Spleen (tissue), 11 donors: ENCODE measurements around the gene ZNF462. TPM values are rescaled to one million over a fixed set of nuclear protein-coding genes. Genes with fewer than 3 reads are reported as not detected.
A peak's percentile ranks its signal among the peaks of the same experiment; 100 is the strongest.

Experiments
- DNase-seq: peaks from one replicate; pipeline ENCODE4 v3.0.0-alpha.2; 2020
- H3K27ac ChIP-seq, 8 donors: fragments of 200-600 bp; sonication (generic) in 7 of 8; 1 replicate in 4 of 8; 2 replicates in 4 of 8; pipeline versions ENCODE4 v1.5.0 to v1.8.0; 2016 to 2021; ENCODE audit warnings: inconsistent platforms in 4 of 8, mild to moderate bottlenecking in 4 of 8, moderate library complexity in 1 of 8
- H3K27me3 ChIP-seq, 7 donors: fragments of 200-600 bp; sonication (generic) in 6 of 7; replicated peaks in 1 of 7; 1 replicate in 4 of 7; 2 replicates in 3 of 7; pipeline versions ENCODE4 v1.5.0 to v1.8.0; 2016 to 2021; ENCODE audit warnings: inconsistent platforms in 3 of 7, mild to moderate bottlenecking in 1 of 7
- H3K36me3 ChIP-seq, 6 donors: fragments of 200-600 bp; sonication (generic) in 5 of 6; 1 replicate in 4 of 6; 2 replicates in 2 of 6; pipeline versions ENCODE4 v1.5.0 to v1.8.0; 2016 to 2021; ENCODE audit warnings: inconsistent platforms in 2 of 6
- H3K4me1 ChIP-seq, 6 donors: fragments of 200-600 bp; sonication (generic) in 5 of 6; 1 replicate in 3 of 6; 2 replicates in 3 of 6; pipeline versions ENCODE4 v1.5.0 to v1.8.0; 2016 to 2021; ENCODE audit warnings: inconsistent platforms in 3 of 6
- H3K4me3 ChIP-seq, 8 donors: fragments of 200-600 bp; sonication (generic) in 7 of 8; 1 replicate in 4 of 8; 2 replicates in 4 of 8; pipeline versions ENCODE4 v1.5.0 to v1.8.0; 2016 to 2021; ENCODE audit warnings: inconsistent platforms in 4 of 8, mild to moderate bottlenecking in 4 of 8, moderate library complexity in 2 of 8
- H3K9me3 ChIP-seq, 8 donors: fragments of 200-600 bp; sonication (generic) in 7 of 8; 1 replicate in 4 of 8; 2 replicates in 4 of 8; pipeline versions ENCODE4 v1.5.0 to v1.8.0; 2016 to 2021; ENCODE audit warnings: inconsistent platforms in 4 of 8
- POLR2A ChIP-seq, 3 donors: fragments of 450-650 bp; IDR thresholded peaks; one replicate each; pipeline ENCODE4 v1.5.1; 2017; ENCODE audit warnings: antibody characterized with exemption in 3 of 3, mild to moderate bottlenecking in 1 of 3
- POLR2AphosphoS5 ChIP-seq, 3 donors: sonication (generic); formaldehyde crosslinking; IDR thresholded peaks; one replicate each; pipeline ENCODE4 v1.5.1; 2017; ENCODE audit warnings: antibody characterized with exemption in 3 of 3
- WGBS, 5 donors: extraction: QIAGEN DNeasy Blood & Tissue Kit in 3 of 5; methylation state at CpG; one replicate each; pipeline versions ENCODE4 v1.1.5 to v1.1.7; 2013 to 2018; 5-methylcytosine and 5-hydroxymethylcytosine counted together
- intact Hi-C: fragments of 100-400 bp; cut with DNase I; formaldehyde crosslinking; loops from one replicate; pipeline ENCODE4 v1.15.0; 2023; ENCODE audit warnings: low total_unique reads
- polyA plus RNA-seq, 3 donors: library from polyadenylated mRNA; stranded (reverse); fragments of 200-250 nt; gene quantifications; one replicate each; pipeline ENCODE4 v1.2.1, GENCODE V29; 2013
- total RNA-seq, 7 donors: library from RNA; depleted of rRNA in 3 of 7; stranded (reverse); fragments of >200 nt in 3 of 7; fragmentation: NEBNext Ultra II Directional in 4 of 7; extraction: Animal tissue kit (Norgen Biotek cat#: 25700) in 4 of 7; gene quantifications; one replicate each; pipeline versions ENCODE4 v1.1.0 to v1.2.1, GENCODE V29; 2016 to 2021
- TF ChIP-seq, protein P1 (sequence below), 11 experiments: fragments of 200-600 bp in 7 of 11; fragments of 450-650 bp in 4 of 11; sonication (generic) in 4 of 11; IDR thresholded peaks in 8 of 11; conservative IDR thresholded peaks in 3 of 11; 1 replicate in 7 of 11; 2 replicates in 4 of 11; pipeline versions ENCODE4 v1.4.0 to v1.8.0; 2016 to 2021; ENCODE audit warnings: antibody characterized with exemption in 11 of 11, inconsistent platforms in 4 of 11, mild to moderate bottlenecking in 1 of 11
- donor health status: healthy with polysubstance abuse.
- donor health status: DM: no; HTN: no; CAD: no; lungs with moderate emphysema.
- donor health status: DM: no; HTN: no; CAD: no.
- donor health status: Bipolar disorder and iron deficiency.
- donor health status: healthy.
- donor health status: DM: no; HTN: no; CAD: no.
- donor health status: DM: yes; HTN: yes; CAD: no.

Gene ZNF462
- total and polyA plus RNA-seq, 10 donors: 0.36 to 38.9 (median 20.3) TPM

DNA sequence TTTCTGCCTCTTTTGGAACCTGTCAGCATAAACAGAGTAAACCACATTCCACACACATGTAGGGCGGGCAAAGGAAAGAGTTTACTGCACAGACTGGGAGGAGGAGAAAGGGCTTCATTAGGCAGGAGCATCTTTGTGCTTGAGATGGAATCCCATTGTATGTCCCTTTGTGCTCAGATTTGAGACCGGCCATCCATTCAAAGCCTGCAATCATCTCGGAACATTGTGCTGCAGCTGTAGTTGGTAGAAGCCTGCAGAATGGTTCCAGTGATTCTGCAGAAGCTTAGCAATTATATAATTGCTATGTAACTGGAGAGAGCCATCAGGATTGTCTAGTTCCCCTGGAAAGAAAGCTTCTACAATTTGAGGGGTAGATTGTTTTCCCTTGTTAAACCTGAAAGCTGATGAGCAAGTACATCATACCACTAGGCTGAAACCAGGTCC lies 16.5 kb downstream of the ZNF462 start:
- Histone ChIP-seq H3K27me3 (no peaks in the 10 kb centered on the region), H3K27ac (peak overlapping the region in 7 of 8 donors; percentile 13 to 88 (median 65)), H3K4me3 (no peak overlapping the region), H3K9me3 (no peaks in the 10 kb centered on the region), H3K4me1 (peaks cover 0 to 36% (median 12%) of the 10 kb centered on the region in 6 donors), H3K36me3 (no peaks in the 10 kb centered on the region)
- WGBS, 5 donors: 74 to 89% (median 85%) methylated on average over 3 of the region's 3 CpGs
- intact Hi-C loops: no loop called here
- TF ChIP-seq, protein P1, sequence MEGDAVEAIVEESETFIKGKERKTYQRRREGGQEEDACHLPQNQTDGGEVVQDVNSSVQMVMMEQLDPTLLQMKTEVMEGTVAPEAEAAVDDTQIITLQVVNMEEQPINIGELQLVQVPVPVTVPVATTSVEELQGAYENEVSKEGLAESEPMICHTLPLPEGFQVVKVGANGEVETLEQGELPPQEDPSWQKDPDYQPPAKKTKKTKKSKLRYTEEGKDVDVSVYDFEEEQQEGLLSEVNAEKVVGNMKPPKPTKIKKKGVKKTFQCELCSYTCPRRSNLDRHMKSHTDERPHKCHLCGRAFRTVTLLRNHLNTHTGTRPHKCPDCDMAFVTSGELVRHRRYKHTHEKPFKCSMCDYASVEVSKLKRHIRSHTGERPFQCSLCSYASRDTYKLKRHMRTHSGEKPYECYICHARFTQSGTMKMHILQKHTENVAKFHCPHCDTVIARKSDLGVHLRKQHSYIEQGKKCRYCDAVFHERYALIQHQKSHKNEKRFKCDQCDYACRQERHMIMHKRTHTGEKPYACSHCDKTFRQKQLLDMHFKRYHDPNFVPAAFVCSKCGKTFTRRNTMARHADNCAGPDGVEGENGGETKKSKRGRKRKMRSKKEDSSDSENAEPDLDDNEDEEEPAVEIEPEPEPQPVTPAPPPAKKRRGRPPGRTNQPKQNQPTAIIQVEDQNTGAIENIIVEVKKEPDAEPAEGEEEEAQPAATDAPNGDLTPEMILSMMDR (IDR thresholded peaks at IDR 0.05 in 8 of 11, conservative IDR thresholded peaks at IDR 0.05 in 3 of 11): no peak
- TF ChIP-seq POLR2AphosphoS5 (IDR thresholded peaks at IDR 0.05): no peak
- no peak for TF ChIP-seq POLR2A (IDR thresholded peaks at IDR 0.05)
- no peak for DNase-seq

DNA sequence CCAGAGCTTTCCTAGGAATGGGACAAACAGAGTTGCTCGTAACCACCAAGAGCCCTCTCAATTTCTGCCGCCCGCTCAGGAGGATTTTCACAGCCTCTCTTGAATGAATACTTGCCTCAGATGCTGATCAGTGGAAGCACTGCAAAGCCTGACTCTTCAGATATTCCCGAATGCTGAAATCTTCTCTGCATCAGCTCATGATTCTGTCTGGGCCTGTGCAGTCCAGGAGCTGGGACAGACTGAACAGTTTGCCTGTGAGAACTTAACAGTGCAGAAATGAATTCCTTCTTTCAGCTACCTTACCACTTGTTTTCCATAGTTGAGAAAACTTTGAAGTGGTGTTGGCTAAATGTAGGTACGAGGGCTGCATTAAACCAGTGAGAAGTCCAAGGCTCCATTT lies 17.1 kb downstream of the ZNF462 start:
- H3K4me1 ChIP-seq: peaks cover 0 to 34% (median 13%) of the 10 kb centered on the region in 6 donors
- no peak overlapping the region for H3K4me3 ChIP-seq
- no peaks in the 10 kb centered on the region for H3K36me3 ChIP-seq
- intact Hi-C loops: no loop called here
- DNase-seq: no peak
- H3K9me3 ChIP-seq: no peaks in the 10 kb centered on the region
- no peaks in the 10 kb centered on the region for H3K27me3 ChIP-seq
- 80 to 98% (median 90%) methylated on average over 5 of the region's 5 CpGs for WGBS, 5 donors
- peak overlapping the region in 6 of 8 donors; percentile 13 to 88 (median 50) for H3K27ac ChIP-seq
- TF ChIP-seq, protein P1 (IDR thresholded peaks at IDR 0.05 in 8 of 11, conservative IDR thresholded peaks at IDR 0.05 in 3 of 11): no peak
- TF ChIP-seq POLR2A (IDR thresholded peaks at IDR 0.05) (no peak), POLR2AphosphoS5 (IDR thresholded peaks at IDR 0.05) (no peak)

DNA sequence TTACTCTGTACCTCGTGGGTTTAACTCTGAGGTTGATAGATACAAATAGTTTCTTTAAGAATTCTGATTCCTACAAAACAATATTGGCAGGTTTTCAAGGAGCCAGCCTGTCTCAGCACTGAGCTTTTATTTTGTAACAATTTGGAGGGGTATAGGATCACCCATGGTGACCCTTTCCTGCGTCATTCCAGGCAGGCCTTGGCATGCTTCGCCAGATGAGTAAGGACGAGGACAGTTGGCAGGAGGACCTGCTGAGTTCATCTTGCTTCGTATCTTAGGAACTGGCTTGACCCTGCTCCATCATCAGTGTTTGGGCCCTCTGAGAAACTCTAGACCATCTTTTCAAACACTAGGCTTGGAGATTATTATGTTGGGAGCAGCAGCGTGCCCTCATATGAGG lies 17.9 kb downstream of the ZNF462 start:
- 63 to 91% (median 72%) methylated on average over 6 of the region's 6 CpGs for WGBS, 5 donors
- intact Hi-C loops: no loop called here
- no peak for DNase-seq
- TF ChIP-seq, protein P1 (IDR thresholded peaks at IDR 0.05 in 8 of 11, conservative IDR thresholded peaks at IDR 0.05 in 3 of 11): no peak
- peak in 1 of 3 donors; percentile 57 for TF ChIP-seq POLR2AphosphoS5 (IDR thresholded peaks at IDR 0.05)
- no peak for TF ChIP-seq POLR2A (IDR thresholded peaks at IDR 0.05)
- no peak overlapping the region for H3K4me3 ChIP-seq
- H3K9me3 ChIP-seq: no peaks in the 10 kb centered on the region
- no peaks in the 10 kb centered on the region for H3K27me3 ChIP-seq
- peaks cover 0 to 26% (median 13%) of the 10 kb centered on the region in 6 donors for H3K4me1 ChIP-seq
- H3K27ac ChIP-seq: peak overlapping the region in 5 of 8 donors; percentile 10 to 88 (median 73)
- no peaks in the 10 kb centered on the region for H3K36me3 ChIP-seq

DNA sequence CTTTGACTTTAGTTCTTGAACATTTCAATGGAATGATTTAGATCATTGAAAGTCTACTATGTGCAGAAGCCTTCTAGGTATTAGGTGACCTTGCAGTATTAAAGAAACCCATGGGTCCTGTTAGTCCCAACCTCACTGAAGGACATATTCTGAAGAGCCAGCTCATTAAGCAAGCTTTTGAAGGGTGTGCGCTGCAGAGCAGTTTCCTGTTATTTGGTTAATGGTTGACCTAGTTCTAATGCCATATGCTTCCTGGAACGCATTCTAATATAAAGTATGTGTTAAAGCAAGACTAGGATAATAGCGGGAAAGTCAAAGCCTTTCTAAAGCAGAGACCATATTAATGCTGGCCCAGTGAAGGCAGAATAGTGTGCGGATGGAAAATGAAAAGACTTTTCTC lies 20.1 kb downstream of the ZNF462 start:
- H3K4me1 ChIP-seq: peaks cover 0 to 18% (median 11%) of the 10 kb centered on the region in 6 donors
- TF ChIP-seq, protein P1 (IDR thresholded peaks at IDR 0.05 in 8 of 11, conservative IDR thresholded peaks at IDR 0.05 in 3 of 11): no peak
- no peak for TF ChIP-seq POLR2A (IDR thresholded peaks at IDR 0.05)
- TF ChIP-seq POLR2AphosphoS5 (IDR thresholded peaks at IDR 0.05): no peak
- H3K9me3 ChIP-seq: no peaks in the 10 kb centered on the region
- no peak overlapping the region for H3K4me3 ChIP-seq
- no peak for DNase-seq
- H3K36me3 ChIP-seq: no peaks in the 10 kb centered on the region
- H3K27me3 ChIP-seq: no peaks in the 10 kb centered on the region
- intact Hi-C loops: no loop called here
- peak overlapping the region in 7 of 8 donors; percentile 51 to 65 (median 56) for H3K27ac ChIP-seq
- 70 to 81% (median 73%) methylated on average over 4 of the region's 4 CpGs for WGBS, 5 donors
